ENCODE data around the gene IL7R.

- TF ChIP-seq CTCF (IDR thresholded peaks at IDR 0.05; ENCODE audit: extremely low read depth in 1 of 2, insufficient read depth in 1 of 2, low read depth in 1 of 2, low read length in 2 of 2): no peak
- no peak for TF ChIP-seq EZH2 (IDR thresholded peaks at IDR 0.05; ENCODE audit: borderline replicate concordance, low read depth, low read length, severe bottlenecking)
- no peak for TF ChIP-seq POLR2A (IDR thresholded peaks at IDR 0.05; ENCODE audit: low read depth, low read length)
- TF ChIP-seq MAX (IDR thresholded peaks at IDR 0.05; ENCODE audit: insufficient read depth, insufficient read length): no peak
- TF ChIP-seq FOS (IDR thresholded peaks at IDR 0.05; ENCODE audit: borderline replicate concordance, insufficient read depth, low read length): no peak
- no peak for TF ChIP-seq MYC (IDR thresholded peaks at IDR 0.05; ENCODE audit: low read depth, low read length)
- TF ChIP-seq POLR2AphosphoS5 (IDR thresholded peaks at IDR 0.05; ENCODE audit: insufficient read depth, low read depth, low read length): no peak
Observed at GRCh38 chr5:35842856-35843255, 13.8 kb upstream of the IL7R start.

Data from endothelial cell of umbilical vein (primary cell).